Activated T-cell treated with anti-CD3 and anti-CD28 coated beads, Interleukin-2, amount 50 U/mL, for 4 hours (primary cell): ENCODE results near the gene PPM1L. TPM values are rescaled to one million over a fixed set of nuclear protein-coding genes. Genes with fewer than 3 reads are reported as not detected.

ENCODE experiments used
- ATAC-seq, 2 donors: fragments of 200-7000 bp; cut with Tn5 transposase; one replicate each; pipeline ENCODE4 v1.10.0; 2021
- DNase-seq: peaks from one replicate; pipeline ENCODE4 v3.0.0-alpha.2; 2020
- H3K27me3 Mint-ChIP-seq: one replicate; pipeline ENCODE4 v1.8.0; 2021; ENCODE audit warnings: low read depth, mixed read lengths
- H3K36me3 Mint-ChIP-seq: one replicate; pipeline ENCODE4 v1.8.0; 2022; ENCODE audit warnings: mixed read lengths; ENCODE audit not compliant: insufficient read depth
- H3K4me1 Mint-ChIP-seq: one replicate; pipeline ENCODE4 v1.8.0; 2021; ENCODE audit warnings: low read depth, mixed read lengths
- H3K4me3 Mint-ChIP-seq: one replicate; pipeline ENCODE4 v1.8.0; 2021; ENCODE audit warnings: mild to moderate bottlenecking, moderate library complexity, mixed read lengths
- H3K9me3 Mint-ChIP-seq: one replicate; pipeline ENCODE4 v1.8.0; 2021; ENCODE audit warnings: mixed read lengths
- total RNA-seq, 3 donors: library from RNA; stranded (reverse); gene quantifications; one replicate each; pipeline ENCODE4 v1.2.1, GENCODE V29; 2021

Gene PPM1L
- total RNA-seq, 3 donors from 2014 or later, result 1.8 to 2.5 (median 2.0) TPM

GRCh38 chr3:161042023-161042501 is 286.0 kb downstream of the PPM1L start:
- Mint-ChIP-seq H3K27me3 (no peaks in the 10 kb centered on the region), H3K4me3 (no peak overlapping the region), H3K36me3 (peaks cover 4% of the 10 kb centered on the region), H3K9me3 (peaks cover 20% of the 10 kb centered on the region), H3K4me1 (no peaks in the 10 kb centered on the region)
- ATAC-seq, result no peak
- no peak for DNase-seq

DNA sequence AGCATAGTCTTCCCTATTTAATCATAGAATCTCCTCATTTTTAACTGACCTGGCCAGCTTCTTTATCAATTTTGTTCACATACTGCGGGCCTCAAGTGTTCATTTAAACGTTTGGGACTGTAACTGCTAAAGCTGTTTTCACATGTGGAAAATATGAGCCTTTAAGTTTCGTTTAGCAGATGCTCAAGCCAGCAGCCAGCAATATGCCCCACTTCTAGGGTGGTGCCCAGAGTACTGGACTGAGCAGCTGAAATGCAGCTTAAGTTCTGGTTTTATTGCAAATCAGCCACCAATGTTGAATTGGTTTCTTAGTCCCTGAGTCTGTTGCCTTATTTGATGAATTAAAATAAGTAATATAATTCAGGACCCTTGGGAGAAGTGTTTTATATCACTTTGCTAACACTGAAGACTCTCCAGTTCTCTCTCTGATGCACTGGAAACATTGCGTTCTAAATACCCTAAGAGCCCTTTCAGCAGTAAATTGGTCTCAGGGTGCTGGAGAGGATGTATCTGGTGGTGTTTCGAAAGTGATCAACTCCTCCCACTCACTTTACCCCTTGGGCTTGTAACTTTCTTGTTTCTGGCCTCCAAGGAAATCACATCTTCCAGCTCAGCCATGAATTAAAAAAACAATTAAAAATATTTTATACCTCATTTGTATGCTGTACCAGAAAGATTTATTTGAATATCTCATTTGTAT is 287.5 kb downstream of the PPM1L start:
- ATAC-seq (no peak), DNase-seq (no peak)
- no peaks in the 10 kb centered on the region for H3K27me3 Mint-ChIP-seq
- H3K36me3 Mint-ChIP-seq, result peaks cover 4% of the 10 kb centered on the region
- no peaks in the 10 kb centered on the region for H3K4me1 Mint-ChIP-seq
- H3K9me3 Mint-ChIP-seq, result peaks cover 19% of the 10 kb centered on the region
- H3K4me3 Mint-ChIP-seq, result no peak overlapping the region

DNA sequence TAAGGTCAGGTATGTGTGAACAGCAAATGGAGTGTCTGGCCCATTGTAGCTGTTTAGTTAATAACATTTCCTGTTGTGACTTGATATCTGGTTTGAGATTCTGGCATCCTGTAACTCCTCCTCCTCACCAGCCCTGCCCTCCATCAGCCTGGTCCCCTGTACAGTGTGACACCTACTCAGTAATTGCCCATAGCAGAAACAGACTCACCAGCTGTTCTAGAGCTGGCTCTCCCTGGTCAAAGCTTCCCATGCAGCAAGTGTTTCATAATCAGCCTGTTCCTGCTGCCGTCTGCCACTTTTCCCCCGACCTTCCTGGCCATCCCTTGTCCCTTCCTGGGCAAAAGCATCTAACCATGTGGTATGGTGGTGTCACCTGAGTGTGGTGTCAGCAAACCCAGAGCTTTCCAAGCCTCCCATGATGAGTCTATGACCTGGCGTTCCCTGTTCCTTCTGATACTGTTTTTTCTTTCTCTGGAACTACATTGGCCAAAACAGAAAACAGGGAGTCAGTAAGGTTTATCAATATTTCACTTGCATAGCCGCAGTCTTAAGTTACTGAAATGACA is 293.7 kb downstream of the PPM1L start:
- Mint-ChIP-seq H3K4me3 (no peak overlapping the region), H3K27me3 (no peaks in the 10 kb centered on the region), H3K36me3 (no peaks in the 10 kb centered on the region), H3K4me1 (no peaks in the 10 kb centered on the region), H3K9me3 (peaks cover 7% of the 10 kb centered on the region)
- ATAC-seq, result no peak
- DNase-seq, result no peak

DNA sequence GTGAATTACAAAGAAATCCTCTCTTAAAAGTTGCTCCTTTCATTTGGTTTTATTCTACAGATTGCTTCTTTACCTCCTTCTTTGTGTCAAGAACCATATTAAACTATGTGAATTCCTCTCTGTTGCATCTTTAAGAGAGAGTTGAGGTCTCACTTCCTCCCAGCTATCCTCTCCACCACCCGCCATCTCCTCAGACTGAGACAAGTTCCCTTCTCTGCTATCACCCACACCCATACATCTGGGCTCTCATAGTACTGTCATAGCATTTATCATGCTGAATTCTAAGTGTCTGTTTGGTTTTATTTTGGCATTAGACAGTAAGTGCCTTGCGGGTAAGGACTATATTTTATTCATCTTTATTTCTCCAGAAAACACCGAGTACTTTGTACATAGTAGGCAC is 294.9 kb downstream of the PPM1L start:
- H3K9me3 Mint-ChIP-seq, result no peaks in the 10 kb centered on the region
- no peak for ATAC-seq

GRCh38 chr3:161051856-161052255 is 295.8 kb downstream of the PPM1L start:
- Mint-ChIP-seq H3K9me3 (no peaks in the 10 kb centered on the region), H3K4me1 (no peaks in the 10 kb centered on the region), H3K27me3 (no peaks in the 10 kb centered on the region)

More for the DNA sequence above, 294.9 kb downstream of the PPM1L start:
- no peaks in the 10 kb centered on the region for H3K36me3 Mint-ChIP-seq
- no peak for DNase-seq
- no peak overlapping the region for H3K4me3 Mint-ChIP-seq
- no peaks in the 10 kb centered on the region for H3K4me1 Mint-ChIP-seq
- no peaks in the 10 kb centered on the region for H3K27me3 Mint-ChIP-seq

DNA sequence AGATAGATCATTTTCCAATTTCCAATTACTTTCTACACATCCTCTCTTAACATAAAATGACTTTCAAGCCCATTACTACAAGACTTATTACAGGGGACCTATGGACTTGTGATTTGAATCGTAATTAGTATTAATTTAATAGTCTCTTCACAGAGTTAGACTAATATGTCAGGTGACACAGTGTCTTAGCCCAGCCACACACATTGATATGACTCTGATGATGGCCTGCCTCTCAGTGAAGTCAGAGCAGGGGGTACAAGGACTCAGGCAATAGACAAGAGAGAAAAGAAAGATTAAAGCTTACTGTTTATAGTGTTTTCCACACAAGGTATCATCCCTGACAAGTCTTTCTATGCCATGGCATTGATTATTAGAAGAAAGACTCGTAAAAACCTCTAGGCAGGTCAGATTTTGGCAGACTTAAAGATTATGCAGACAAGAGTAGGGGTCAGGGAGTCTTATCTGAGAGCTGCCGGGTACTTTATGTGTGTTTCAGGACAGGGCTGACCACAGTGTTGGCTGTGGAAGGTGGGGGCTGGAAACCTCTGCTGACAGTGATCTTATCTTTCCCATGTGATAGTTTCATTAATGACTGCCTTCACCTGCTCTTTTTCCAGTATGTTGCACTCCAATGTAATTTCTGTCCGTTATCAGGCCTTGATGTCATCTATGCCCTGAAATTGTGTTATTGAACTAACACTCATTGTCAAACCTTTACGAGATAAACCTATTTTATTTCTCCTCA is 299.0 kb downstream of the PPM1L start:
- H3K36me3 Mint-ChIP-seq, result no peaks in the 10 kb centered on the region
- H3K27me3 Mint-ChIP-seq, result no peaks in the 10 kb centered on the region
- H3K9me3 Mint-ChIP-seq, result no peaks in the 10 kb centered on the region
- H3K4me3 Mint-ChIP-seq, result no peak overlapping the region
- no peaks in the 10 kb centered on the region for H3K4me1 Mint-ChIP-seq
- ATAC-seq, result no peak
- DNase-seq, result no peak

More at GRCh38 chr3:161051856-161052255, 295.8 kb downstream of the PPM1L start:
- no peak overlapping the region for H3K4me3 Mint-ChIP-seq
- DNase-seq, result no peak
- no peak for ATAC-seq
- no peaks in the 10 kb centered on the region for H3K36me3 Mint-ChIP-seq

DNA sequence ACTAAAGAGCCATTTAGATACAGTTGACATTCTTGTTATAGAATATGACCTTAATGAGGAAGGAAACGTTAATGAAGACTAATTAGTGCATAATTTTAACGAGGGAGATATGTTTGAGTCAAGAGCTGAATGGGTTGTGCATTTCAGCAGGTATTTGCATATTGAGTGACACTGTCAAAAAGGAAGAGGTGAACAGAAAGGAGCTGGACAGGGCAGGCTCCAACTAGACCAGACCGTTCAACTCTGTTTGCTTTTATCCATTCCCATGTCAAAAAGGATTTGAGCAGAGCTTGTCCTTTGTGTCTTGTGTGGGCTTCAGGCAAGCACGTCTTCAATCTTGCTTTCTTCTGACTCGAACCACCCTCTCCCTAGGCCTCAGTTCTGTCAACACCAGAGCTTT is 308.4 kb downstream of the PPM1L start:
- no peaks in the 10 kb centered on the region for H3K4me1 Mint-ChIP-seq
- no peaks in the 10 kb centered on the region for H3K9me3 Mint-ChIP-seq
- no peak overlapping the region for H3K4me3 Mint-ChIP-seq
- no peaks in the 10 kb centered on the region for H3K36me3 Mint-ChIP-seq
- ATAC-seq, result no peak
- H3K27me3 Mint-ChIP-seq, result no peaks in the 10 kb centered on the region
- no peak for DNase-seq

- Mint-ChIP-seq H3K4me1 (no peaks in the 10 kb centered on the region), H3K9me3 (no peaks in the 10 kb centered on the region), H3K27me3 (no peaks in the 10 kb centered on the region), H3K36me3 (no peaks in the 10 kb centered on the region), H3K4me3 (no peak overlapping the region)
- ATAC-seq (no peak), DNase-seq (no peak)
Observed at GRCh38 chr3:161066930-161067329, 310.9 kb downstream of the PPM1L start.

DNA sequence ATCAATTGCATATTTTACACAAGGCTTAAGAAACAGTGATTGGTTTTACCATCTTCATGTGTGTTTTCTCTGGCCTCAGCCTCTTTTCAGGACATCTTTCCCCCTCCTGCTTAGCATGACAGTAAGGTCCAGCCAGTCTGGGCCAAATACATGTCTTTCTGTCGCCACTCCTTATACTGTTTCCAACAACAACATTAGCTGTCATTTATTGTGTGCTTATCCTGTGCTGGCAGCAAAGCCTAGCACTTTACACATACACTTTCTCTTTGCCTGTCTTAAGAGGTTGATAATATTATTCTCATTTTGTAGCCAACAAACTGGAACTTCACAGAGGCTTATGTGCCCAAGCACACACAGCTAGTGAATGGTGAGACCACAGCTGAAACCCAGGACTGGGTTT is 311.3 kb downstream of the PPM1L start:
- ATAC-seq, result no peak
- H3K4me1 Mint-ChIP-seq, result no peaks in the 10 kb centered on the region
- H3K36me3 Mint-ChIP-seq, result no peaks in the 10 kb centered on the region
- no peaks in the 10 kb centered on the region for H3K9me3 Mint-ChIP-seq
- H3K4me3 Mint-ChIP-seq, result no peak overlapping the region
- no peaks in the 10 kb centered on the region for H3K27me3 Mint-ChIP-seq
- no peak for DNase-seq

GRCh38 chr3:161069511-161070251 is 313.6 kb downstream of the PPM1L start:
- no peak for ATAC-seq
- Mint-ChIP-seq H3K4me1 (no peaks in the 10 kb centered on the region), H3K27me3 (no peaks in the 10 kb centered on the region), H3K9me3 (no peaks in the 10 kb centered on the region), H3K36me3 (no peaks in the 10 kb centered on the region), H3K4me3 (no peak overlapping the region)
- no peak for DNase-seq

DNA sequence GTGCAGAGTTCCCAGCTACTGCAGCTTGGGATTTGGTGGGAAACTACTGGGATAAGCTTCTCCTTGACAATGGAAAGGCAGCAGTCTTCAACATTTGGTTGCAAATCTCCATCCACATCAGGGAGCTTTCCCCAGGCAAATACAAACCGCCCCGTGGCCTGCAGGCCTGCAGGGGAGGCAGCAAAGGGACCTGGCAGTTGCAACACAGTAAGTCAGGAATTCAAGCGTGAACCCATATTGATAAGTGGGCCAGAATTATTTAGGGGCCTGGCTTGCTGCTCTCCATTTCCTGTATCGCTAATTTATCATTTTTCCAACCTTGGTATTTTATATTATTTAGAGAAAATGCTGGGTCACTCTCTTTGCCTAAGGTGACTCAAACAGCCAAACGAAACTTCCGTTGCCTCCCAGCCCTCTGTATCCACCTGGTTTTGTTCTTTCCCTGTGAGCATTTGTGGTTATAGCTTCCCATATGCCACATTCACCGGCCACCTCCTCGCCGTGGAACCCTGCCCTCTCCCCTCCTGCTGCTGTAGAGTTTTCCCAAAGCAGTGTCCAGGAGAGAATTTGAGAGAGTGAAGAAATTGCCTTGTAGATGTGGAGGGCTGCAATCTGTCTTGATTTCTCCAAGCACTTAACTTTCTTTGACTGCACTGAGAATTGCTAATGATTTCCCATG is 314.4 kb downstream of the PPM1L start:
- ATAC-seq, result no peak
- H3K9me3 Mint-ChIP-seq, result no peaks in the 10 kb centered on the region
- no peaks in the 10 kb centered on the region for H3K4me1 Mint-ChIP-seq

GRCh38 chr3:161070980-161071663 is 315.1 kb downstream of the PPM1L start:
- Mint-ChIP-seq H3K4me3 (no peak overlapping the region), H3K9me3 (no peaks in the 10 kb centered on the region), H3K4me1 (no peaks in the 10 kb centered on the region), H3K27me3 (no peaks in the 10 kb centered on the region), H3K36me3 (no peaks in the 10 kb centered on the region)
- DNase-seq, result no peak
- no peak for ATAC-seq

More for the DNA sequence above, 314.4 kb downstream of the PPM1L start:
- Mint-ChIP-seq H3K4me3 (no peak overlapping the region), H3K36me3 (no peaks in the 10 kb centered on the region), H3K27me3 (no peaks in the 10 kb centered on the region)
- DNase-seq, result no peak

GRCh38 chr3:161072211-161072621 is 316.2 kb downstream of the PPM1L start:
- ATAC-seq, result no peak
- Mint-ChIP-seq H3K36me3 (no peaks in the 10 kb centered on the region), H3K4me3 (no peak overlapping the region), H3K9me3 (no peaks in the 10 kb centered on the region), H3K4me1 (no peaks in the 10 kb centered on the region), H3K27me3 (no peaks in the 10 kb centered on the region)
- no peak for DNase-seq
